GM19455 (cell line): ENCODE results near the gene SLC7A11.

Source experiments
- ATAC-seq: cut with Tn5 transposase; IDR thresholded peaks from one replicate; pipeline ENCODE4 v1.9.1; 2021; ENCODE audit not compliant: unreplicated experiment

Gene SLC7A11

GRCh38 chr4:138242076-138242833 lies at the start of gene SLC7A11:
Gene SLC7A11, minus strand, starts transcription at chr4:138242349. Its CDS starts 280 bp downstream, at chr4:138242069.
- ATAC-seq: peak; percentile 98

DNA sequence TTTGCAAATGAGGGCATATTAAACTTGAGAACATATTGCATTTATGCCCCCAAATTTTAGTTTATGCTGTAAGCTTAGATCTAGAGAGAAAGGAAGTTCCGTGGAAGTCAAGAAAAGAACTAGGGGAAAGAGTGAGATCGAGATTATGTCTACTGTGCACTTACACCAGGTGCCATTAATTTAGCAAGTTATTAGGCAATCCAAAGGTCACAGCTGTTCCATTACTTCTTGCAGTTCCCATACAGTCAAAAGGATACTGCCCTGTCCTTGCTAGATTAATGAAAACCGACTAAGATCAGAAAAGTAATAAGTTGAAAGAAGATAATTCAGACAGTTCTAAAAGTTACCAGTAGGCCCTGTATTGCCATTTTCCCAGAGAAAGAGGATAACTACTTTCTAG lies 49.3 kb upstream of the SLC7A11 start:
- ATAC-seq: no peak

GRCh38 chr4:138290805-138291204 lies 48.7 kb upstream of the SLC7A11 start:
- no peak for ATAC-seq

DNA sequence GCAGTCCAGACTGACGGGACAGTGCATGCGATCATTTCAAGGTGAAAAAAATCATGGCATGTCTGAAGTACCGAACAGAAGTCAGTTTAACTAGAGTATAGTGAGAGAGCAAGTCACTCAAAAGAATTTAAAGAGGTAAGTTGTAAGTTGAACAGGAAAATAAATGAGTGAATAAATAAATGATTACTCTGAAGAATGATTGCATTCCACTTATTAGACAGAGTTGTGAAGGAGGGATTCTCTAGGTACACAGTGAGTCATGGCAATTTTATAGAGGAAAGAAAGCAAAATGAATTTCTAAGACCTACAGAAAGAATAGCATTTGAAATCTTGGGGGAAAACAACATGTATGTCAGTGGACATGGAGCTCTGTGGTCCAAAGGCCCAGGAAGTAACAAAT lies 37.1 kb upstream of the SLC7A11 start:
- ATAC-seq: no peak

DNA sequence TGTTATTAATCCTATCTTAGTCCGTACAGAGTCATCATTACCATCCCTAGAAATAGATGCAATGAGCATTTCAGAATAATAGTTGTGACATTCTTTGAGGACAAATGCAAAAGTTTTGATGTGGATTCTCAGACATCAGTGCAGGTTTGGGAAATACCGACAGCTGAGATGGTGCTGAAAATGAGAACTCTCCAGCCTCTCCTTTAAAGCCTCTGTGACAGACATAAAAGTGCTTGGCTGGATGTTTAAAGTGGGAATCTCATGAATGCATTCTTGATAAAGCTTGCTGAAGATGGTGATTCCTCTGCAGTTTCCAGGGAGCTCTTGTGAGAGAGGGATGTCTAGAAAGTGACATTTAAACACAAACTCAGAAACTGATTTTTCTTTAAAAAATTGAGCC lies 35.0 kb upstream of the SLC7A11 start:
- ATAC-seq: no peak

- no peak for ATAC-seq
These were observed 33.9 kb upstream of the SLC7A11 start for GRCh38 chr4:138275963-138276621.

GRCh38 chr4:138275216-138275615 lies 33.1 kb upstream of the SLC7A11 start:
- no peak for ATAC-seq

- no peak for ATAC-seq
These were observed 27.0 kb upstream of the SLC7A11 start for GRCh38 chr4:138269175-138269574.

- ATAC-seq: no peak
These were observed 25.7 kb upstream of the SLC7A11 start for GRCh38 chr4:138267835-138268234.

DNA sequence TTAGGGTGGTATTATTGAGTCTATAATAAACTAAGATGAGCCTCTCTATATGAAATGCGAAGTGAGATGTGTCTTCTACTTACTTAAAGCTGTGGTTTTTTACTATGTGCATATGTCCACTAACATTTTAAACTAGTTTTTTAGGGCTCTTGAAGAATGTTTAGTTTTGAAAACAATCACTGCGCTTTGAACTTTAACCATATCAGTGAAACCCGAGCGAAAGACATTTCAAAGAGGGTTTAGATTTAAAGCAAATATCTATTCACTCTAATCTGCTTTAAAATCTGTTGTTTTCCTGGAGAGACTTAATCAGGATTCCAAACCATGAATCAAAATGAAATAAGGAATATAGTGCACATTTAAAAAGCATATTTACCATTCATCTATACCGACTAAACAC lies 24.8 kb upstream of the SLC7A11 start:
- ATAC-seq: no peak

DNA sequence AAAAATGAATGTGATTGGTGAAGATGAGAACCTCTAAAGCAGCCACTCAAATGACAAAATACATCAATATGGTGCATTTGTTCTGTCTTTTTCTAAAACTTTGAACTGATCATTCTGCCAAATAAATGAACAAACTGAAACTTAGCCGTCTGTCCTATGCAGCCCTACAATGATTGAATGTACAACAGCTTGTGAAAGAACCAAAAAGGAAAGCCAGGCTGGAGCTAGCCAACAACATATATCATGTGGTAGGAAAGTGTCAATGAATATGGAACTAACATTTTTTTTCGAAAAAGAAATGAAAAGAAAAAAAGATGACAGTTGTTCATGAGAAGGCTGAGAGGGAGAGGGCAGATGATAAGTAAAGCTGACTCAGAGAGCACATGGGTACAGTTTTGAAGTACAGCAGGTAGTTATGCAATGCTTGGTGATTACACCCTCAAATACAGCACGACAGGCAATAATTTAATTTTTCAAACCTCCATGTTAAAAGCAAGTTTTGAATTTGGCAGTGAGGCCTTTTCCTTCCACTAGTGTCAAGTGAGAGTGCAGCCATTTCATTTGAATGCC lies 21.2 kb upstream of the SLC7A11 start:
- no peak for ATAC-seq

DNA sequence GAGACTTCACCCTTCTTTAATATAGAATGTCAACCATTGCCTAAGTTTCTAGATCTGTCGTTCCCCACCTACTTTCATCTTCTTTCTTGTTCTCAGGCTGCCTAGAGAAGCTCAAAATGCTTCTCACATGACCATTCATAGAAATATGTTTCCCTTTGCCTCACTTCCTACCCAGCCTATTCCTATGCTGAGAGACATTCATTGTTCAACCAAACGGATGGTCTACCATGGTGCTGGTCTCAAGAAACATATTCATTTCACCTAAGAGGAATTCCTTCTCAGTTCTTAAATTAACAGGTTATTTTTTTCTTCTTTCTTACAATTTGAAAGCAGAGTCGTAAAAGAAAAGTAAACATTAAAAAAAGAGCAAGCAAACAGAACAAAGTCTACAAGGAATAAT lies 20.3 kb upstream of the SLC7A11 start:
- ATAC-seq: no peak

DNA sequence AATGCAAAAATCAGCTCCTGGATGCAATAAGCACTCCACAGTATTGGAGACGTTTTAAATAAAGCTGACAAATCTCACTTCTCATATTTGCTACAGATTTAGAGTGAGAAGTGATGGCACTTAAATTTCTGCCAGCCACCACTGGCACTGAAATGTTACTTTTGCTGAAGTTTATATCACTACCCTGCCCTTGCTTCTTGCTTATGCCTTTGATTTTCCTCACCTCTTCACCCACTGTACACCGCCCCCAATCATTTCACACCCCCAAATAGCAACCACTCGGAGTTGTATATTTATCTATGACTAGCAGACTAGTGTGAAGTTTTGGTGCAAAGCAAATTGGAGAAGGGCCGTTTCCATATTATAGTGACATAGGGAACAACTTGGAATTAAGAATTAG lies 19.9 kb upstream of the SLC7A11 start:
- no peak for ATAC-seq

GRCh38 chr4:138259824-138260223 lies 17.7 kb upstream of the SLC7A11 start:
- ATAC-seq: no peak

DNA sequence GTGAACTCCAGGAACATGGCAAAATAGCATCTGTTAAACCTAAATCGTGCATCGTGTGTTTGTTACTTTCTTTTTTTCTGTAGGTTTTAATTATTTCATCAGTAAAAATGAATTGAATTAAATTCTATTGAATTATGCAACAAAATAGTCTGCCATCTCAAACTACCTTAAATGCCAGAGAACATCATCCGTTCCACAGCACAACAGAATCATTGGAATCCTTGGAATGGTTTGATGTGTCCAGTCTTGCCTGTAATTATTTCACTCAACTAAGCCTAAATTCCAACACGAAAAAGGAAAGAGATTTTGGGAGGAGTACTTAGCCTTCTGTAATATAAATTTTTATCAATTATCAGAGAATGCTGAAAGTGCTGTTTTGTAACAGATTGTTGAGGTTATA lies 17.1 kb upstream of the SLC7A11 start:
- ATAC-seq: no peak

DNA sequence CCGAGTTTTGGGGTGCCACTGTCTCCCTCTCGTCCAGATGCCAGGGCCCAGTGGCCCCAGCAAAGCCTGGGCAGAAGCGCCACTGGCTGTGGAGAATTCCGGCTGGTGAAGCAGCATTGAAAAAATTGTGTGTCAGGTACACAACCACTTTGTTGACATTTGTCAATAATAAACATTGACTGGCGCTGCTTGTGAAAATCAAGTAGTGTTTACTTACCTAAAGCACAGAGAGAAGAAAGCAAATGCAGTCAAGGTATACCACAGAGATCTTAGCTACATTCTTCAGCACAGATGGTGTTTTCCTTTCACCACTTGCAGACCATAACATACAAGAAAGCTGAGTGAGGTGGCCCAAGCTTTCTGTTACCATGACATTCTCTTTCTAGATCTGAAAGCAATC lies 14.5 kb upstream of the SLC7A11 start:
- no peak for ATAC-seq

DNA sequence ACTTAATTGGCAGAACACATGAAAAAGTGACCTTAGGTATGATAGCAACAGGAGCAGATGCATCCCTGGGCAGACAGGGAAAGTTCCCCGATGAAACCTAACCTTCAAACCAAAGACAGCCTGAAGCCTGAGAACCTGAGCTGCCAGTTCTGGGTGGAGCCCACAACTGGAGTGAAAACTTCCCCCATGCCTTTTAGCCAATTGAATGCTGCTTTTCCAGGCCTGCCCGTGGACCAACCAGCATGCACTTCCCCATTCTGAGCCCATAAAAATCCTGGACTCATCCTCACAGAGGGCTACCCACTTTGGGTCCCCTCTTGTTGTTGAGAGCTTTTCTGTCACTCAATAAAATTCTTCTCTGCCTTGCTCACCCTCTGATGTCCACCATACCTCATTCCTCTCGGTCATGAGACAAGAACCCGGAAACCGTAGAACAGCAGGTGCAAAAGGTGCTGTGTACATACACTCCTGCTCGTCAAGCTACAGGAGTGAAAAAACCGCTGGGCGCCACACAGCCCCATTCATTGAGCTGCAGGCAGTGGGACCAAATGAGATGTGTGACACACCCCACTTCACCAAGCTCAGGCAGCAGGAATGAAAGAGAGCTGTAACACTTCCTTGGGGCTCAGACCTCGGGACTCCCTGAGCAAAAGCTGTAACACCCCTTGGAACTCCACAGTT lies 13.9 kb upstream of the SLC7A11 start:
- no peak for ATAC-seq

DNA sequence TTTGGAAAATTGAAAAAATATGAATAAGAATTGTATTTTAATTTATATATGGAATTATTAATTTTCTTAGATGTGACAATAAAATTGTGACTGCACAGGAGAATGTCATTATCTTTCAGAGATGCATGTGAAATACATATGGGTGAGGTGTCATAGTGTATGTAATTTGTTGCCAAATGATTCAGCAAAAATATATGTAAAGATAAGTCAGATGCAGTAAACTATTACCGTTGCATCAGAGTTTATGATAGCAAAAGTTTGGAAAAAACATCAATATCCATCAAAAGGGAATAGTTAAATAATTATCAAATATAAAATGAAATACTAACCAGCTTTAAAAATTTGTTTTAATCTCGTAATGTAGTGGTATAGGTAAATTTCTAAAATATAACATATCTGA lies 10.4 kb upstream of the SLC7A11 start:
- no peak for ATAC-seq

DNA sequence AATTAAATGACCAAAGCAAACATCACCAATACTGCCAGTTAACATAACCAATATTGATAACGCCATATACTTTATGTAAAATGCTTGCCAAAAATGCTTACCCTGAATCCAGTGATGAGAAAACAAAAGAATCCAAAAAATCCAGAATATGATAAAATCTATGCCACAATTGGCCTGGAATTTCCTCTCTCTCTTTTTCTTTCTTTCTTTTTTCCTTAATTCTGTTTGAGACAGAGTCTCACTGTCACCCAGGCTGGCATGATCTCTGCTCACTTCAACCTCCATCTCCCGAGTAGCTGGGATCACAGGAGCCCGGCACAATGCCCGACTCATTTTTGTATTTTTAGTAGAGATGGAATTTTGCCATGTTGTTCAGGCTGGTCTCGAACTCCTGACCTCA lies 9.8 kb upstream of the SLC7A11 start:
- no peak for ATAC-seq

DNA sequence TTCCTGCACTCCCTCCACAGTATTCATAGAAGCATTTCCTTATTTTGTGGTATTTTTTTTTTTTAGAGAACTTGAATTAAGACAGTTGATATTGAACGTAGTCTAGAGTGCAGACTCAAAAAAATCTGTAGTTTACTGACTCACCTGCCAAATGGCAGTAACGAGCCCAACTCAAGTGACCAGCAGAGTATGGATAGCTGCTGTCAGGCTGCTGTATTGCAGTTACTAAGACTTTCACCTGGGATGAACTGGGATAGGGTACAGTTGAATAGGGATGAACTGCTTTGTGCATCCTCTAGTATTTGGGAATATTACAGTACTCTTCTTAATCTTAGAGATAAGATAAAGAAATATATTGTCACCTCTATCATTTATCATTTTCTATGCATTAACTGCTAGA lies 7.0 kb upstream of the SLC7A11 start:
- no peak for ATAC-seq

DNA sequence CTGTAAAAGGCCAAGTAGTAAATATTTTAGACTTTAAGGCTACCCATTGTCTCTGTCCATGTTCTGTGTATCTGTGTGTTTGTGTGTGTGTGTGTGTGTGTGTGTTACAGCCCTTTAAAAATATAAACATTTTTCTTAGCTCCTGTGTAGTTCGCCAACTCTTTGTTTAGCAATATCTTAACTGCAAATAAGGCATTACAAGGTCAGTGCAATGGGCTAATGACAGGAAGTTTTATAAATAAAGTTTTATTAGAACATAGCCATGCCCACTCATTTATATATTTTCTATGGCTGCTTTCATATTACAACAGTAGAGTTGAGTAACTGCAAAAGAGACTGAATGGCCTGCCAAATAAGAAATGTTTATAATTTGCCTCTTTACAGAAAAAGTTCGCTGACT lies 5.9 kb upstream of the SLC7A11 start:
- no peak for ATAC-seq

DNA sequence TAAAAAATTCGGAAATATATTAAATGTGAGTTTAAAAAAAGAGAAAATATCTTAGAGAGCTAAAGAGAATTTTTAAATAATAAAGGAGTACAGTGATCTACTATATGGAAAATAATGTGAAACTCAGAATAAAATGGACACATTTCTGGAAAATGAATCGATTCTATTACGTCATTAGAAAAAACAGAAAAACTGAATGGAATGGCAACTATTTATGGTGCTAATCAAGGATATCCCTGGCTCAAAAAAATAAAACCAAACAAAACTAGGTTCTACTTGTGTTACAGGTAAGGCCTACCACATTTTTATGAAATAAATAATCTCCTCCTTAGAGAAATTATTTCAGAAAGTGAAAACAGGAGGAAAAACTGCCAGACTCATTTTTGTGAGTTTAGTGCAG lies 5.5 kb upstream of the SLC7A11 start:
- ATAC-seq: no peak
